Stimulated activated CD4-positive, alpha-beta T cell treated with anti-CD3 and anti-CD28 coated beads, Interleukin-1b, Interleukin-23, amount 100 ng/mL, for 24 hours (primary cell): ENCODE results near the gene NARS2.
A peak's percentile ranks its signal among the peaks of the same experiment; 100 is the strongest.

Source experiments
- DNase-seq, 4 experiments: peaks; one replicate each; pipeline ENCODE4 v3.0.0-alpha.2; 2020; ENCODE audit warnings: low read depth in 4 of 4, low spot score in 1 of 4

The NARS2 gene

GRCh38 chr11:78417175-78417887 is 157.3 kb downstream of the NARS2 start, which contains the start of gene GAB2:
GAB2 (minus strand) TSS chr11:78417820; CDS start chr11:78417720, 100 bp downstream.
- no peak for DNase-seq

DNA sequence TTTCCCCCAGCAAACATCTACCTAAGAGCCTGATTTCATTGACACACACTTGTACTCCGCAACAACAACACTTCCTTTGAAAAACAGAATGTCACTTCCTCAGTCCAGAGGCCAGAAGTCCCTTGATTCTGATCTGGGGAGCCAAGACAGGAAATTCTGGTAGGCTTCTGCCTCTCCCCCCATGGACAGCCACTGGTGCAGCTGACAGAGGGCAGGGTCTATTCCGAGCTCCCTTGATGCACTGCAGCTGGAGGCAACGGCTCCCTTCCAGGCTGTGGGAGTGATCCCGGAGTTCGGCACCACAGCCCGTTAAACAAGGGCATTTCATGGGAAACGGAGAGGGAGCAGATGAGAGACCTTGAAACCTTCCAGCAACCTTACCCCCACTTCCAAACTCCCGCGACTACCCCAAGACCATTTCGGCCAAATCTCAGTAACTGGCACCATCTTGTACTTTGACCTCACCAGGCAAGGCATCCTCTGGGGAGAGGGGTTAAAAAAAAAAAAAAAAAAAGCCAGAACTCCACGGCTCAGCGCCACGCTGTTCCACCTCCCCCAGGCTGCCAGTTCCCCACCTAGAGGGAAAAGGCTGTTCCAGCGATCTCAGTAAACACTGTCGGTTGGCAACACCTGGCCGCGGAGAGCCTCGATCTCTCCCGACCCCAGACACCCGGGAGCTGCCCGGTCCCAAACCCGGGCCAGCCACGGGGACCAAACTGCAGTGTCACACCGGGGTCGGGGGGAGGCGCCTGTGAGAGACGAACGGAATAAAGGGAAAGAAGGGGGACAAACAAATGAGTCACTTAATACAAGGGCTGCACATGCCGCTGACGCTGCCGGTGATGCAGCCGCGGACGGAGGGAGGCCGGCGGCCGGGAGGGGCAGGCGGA is 158.1 kb downstream of the NARS2 start:
- DNase-seq: peak in 3 of 4 experiments; percentile 40 to 67 (median 53)

GRCh38 chr11:78415338-78415737 is 159.3 kb downstream of the NARS2 start:
- no peak for DNase-seq

DNA sequence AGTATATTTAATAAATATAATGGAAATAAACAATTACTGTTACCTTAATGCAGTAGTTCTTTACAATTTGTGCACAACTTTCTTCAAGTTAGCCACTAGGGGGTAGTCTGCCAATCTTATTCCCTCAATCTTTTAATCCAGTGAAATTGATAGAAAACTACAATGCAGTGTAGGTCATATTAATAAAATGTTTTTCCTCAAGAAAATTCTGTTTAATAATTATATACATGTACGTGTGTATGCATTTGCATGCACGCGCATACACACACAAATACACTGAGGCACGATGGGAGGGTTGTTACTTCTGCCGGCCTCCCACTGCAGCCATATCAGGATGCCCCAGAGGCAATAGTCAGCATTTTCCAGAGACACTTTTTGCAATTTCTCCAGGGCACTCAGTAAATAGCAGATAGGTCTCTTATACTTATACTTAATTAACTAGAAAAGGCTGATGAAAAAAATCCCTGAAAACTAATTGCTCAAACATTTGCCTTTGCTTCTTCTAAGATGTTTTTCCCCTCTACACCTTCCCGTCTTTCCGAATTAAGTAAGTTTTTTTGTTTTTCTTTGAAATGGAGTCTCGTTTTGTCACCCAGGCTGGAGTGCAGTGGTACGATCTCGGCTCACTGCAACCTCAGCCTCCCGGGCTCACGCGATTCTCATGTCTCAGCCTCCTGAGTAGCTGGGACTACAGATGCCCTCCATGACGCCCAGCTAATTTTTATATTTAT is 160.2 kb downstream of the NARS2 start:
- DNase-seq: no peak

DNA sequence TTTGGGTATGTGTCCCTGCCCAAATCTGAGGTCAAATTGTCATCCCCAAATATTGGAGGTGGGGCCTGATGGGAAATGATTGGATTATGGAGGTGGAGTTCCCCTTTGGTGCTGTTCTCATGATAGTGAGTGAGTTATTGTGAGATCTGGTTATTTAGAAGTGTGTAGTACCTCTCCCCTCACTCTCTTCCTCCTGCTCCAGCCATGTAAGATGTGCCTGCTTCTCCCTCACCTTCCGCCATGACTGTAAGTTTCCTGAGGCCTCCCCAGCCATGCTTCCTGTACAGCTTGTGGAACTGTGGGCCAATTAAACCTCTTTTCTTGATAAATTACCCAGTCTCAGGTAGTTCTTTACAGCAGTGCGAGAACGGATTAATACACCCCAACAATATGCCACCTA is 166.0 kb downstream of the NARS2 start:
- no peak for DNase-seq

- no peak for DNase-seq
These were observed 168.0 kb downstream of the NARS2 start for GRCh38 chr11:78406568-78407196.

DNA sequence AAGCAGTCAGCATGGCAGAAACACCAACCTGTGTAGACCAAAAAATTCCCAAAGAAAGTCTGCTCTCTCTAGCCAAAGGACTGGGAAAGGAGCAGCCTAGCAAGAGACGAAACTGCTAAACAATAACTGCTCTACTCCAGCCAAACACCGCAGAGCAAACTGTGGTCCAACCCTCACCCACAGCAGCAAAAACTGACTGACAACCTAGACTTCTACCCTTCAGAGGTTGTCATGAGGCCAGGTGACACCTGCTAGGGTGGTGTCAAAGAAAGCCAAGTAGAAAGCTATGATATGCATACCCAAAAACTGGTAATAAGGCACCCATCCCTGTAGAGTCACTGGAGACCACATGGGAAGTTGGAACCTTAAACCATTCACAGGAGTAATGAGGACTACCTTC is 168.9 kb downstream of the NARS2 start:
- DNase-seq: no peak

DNA sequence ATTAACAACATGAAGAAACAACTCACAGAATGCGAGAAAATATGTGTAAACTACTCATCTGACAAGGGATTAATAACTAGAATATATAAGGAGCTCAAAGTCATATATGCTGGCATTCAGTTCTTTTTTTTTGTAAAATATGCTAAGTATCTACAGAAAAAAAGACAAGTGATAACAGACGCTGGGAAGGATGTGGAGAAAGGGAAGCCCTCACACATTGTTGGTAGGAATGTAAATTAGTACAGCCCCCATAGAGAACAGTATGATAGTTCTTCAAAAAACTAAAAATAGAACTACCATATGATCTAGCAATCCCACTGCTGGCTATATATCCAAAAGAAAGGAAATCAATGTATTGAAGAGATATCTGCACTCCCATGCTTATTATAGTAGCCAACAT is 170.9 kb downstream of the NARS2 start:
- no peak for DNase-seq

DNA sequence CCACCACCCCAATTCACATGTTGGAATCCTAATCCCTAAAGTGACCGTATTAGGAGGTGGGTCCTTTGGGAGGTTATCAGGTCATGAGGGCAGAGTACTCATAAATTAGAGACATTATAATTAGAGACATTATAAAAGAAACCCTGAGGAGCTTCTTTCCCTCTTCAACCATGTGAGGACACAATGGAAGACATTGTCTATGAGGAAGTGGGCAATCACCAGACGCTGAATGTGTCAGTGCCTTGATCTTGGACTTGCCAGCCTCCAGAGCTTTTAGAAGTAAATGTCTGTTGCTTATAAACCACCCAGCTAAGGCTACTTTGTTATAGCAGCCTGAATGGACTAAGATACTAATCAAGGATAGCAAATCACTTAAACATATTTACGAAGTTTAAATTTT is 171.8 kb downstream of the NARS2 start:
- no peak for DNase-seq

DNA sequence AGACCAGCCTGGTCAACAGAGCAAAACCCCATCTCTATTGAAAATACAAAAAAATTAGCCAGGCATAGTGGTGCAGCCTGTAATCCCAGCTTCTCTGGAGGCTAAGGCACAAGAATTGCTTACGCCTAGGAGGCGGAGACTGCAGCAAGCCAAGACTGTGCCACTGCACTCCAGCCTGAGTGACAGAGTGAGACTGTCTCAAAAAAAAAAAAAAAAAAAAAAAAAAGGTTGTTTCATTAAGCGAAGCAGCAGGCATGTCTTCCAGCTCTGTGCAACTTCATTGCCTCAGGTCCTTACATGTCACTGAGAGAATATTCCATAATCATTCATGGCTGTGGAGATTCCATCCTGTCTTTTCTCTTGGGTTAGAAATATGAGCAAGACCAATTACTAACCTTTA is 174.0 kb downstream of the NARS2 start:
- no peak for DNase-seq

- DNase-seq: no peak
These were observed 174.5 kb downstream of the NARS2 start for GRCh38 chr11:78400116-78400515.

GRCh38 chr11:78399136-78399535 is 175.5 kb downstream of the NARS2 start:
- DNase-seq: no peak

DNA sequence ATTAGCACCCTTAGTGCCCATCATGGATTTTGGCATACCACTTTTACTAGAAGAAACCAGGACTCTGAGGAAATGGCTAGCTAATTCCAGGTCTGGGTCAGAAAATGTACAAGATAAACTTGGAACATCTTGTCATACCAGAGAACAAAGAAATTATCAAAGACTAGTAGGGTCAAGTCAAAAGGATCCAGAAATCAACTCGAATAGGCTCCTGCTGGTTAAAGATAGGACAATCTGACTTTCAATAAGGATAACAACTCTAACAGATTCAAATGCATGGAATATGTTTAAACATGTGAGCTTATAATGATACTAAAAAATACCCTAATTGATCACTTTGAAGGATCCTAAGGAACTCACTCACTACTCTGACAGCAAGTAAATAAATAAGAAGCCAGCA is 175.9 kb downstream of the NARS2 start:
- no peak for DNase-seq

- DNase-seq: no peak
These were observed 177.3 kb downstream of the NARS2 start for GRCh38 chr11:78397398-78397797.

- no peak for DNase-seq
These were observed 179.1 kb downstream of the NARS2 start for GRCh38 chr11:78395597-78395996.

- DNase-seq: no peak
These were observed 181.8 kb downstream of the NARS2 start for GRCh38 chr11:78392854-78393253.

DNA sequence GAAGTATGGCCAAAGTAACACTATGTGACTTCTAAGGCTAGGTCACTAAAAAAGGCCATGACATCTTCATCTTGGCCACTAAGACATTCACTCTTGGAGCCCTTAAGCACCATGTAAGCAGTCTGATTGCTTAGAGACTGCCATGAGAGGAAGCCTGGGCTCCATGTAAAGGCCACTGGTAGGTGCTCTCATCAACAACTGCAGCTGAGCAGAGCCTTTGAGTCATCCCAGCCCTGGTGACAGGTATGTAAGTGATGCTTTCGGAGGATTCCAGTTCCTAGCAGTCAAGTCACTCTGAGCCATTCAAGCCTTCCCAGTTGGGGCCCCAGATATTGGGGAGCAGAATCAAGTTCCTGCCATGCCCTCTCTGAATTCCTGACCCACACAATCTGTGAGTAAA is 183.2 kb downstream of the NARS2 start:
- DNase-seq: no peak

DNA sequence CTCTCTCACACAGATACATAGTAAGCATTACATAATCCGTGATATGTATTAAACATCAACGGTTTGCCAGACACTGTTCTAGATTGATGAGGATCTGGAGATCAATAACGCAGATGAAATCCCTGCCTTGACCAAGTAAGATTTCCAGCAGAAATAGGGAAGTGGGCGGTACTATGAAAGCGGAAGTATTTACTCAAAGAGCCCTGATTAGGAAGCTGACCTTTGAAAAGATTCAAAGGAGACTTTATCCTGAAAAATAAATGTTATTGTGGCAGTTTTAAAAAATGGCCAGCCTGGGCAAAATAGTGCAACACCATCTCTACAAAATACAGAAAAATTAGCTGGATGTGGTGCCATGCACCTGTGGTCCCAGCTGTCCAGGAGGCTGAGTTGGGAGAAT is 183.9 kb downstream of the NARS2 start:
- DNase-seq: no peak

GRCh38 chr11:78386215-78386941 is 188.3 kb downstream of the NARS2 start:
- no peak for DNase-seq
